Ovary (tissue), 3 donors: ENCODE results near the gene ASXL2.
"Not testable (repeated sequence)": the region's sequence is repeated elsewhere in the genome, so short reads cannot be mapped to it uniquely, and the experiment has no call there.

Source experiments
- EP300 ChIP-seq: sonication (generic); formaldehyde crosslinking; IDR thresholded peaks from one replicate; pipeline ENCODE4 v1.6.1; 2017; ENCODE audit warnings: antibody characterized with exemption
- POLR2A ChIP-seq: fragments of 450-650 bp; IDR thresholded peaks from one replicate; pipeline ENCODE4 v1.6.1; 2017; ENCODE audit warnings: antibody characterized with exemption, mild to moderate bottlenecking, moderate library complexity
- TF ChIP-seq, protein P1 (sequence below), 3 donors: fragments of 450-650 bp in 2 of 3; fragments of 200-600 bp in 1 of 3; IDR thresholded peaks; one replicate each; pipeline versions ENCODE4 v1.5.1 to v1.8.0; 2016 to 2022; ENCODE audit warnings: antibody characterized with exemption in 3 of 3, mild to moderate bottlenecking in 1 of 3
- donor health status: DM: no; HTN: no; CAD: no.

DNA sequence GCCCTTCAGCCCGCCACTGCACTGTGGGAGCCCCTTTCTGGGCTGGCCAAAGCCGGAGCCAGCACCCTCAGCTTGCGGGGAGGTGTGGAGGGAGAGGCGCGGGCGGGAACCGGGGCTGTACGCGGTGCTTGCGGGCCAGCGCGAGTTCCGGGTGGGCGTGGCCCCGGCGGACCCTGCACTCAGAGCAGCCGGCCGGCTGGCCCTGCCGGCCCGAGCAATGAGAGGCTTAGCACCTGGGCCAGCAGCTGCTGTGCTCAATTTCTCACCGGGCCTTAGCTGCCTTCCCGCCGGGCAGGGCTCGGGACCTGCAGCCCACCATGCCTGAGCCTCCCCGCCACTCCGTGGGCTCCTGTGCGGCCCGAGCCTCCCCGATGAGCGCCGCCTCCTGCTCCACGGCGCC, 37.1 kb upstream of the ASXL2 start:
- TF ChIP-seq, protein P1, sequence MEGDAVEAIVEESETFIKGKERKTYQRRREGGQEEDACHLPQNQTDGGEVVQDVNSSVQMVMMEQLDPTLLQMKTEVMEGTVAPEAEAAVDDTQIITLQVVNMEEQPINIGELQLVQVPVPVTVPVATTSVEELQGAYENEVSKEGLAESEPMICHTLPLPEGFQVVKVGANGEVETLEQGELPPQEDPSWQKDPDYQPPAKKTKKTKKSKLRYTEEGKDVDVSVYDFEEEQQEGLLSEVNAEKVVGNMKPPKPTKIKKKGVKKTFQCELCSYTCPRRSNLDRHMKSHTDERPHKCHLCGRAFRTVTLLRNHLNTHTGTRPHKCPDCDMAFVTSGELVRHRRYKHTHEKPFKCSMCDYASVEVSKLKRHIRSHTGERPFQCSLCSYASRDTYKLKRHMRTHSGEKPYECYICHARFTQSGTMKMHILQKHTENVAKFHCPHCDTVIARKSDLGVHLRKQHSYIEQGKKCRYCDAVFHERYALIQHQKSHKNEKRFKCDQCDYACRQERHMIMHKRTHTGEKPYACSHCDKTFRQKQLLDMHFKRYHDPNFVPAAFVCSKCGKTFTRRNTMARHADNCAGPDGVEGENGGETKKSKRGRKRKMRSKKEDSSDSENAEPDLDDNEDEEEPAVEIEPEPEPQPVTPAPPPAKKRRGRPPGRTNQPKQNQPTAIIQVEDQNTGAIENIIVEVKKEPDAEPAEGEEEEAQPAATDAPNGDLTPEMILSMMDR (IDR thresholded peaks at IDR 0.05): not testable (repeated sequence)
- not testable (repeated sequence) for TF ChIP-seq POLR2A, EP300
